ENCODE data around the gene ZNF646.

- peak; percentile 56 for TF ChIP-seq CTCF (IDR thresholded peaks at IDR 0.05; ENCODE audit: low read depth, low read length, poor library complexity, severe bottlenecking)
- no peak for TF ChIP-seq EZH2phosphoT487 (IDR thresholded peaks at IDR 0.05; ENCODE audit: borderline replicate concordance, low read length)
These were observed 577 bp downstream of the ZNF646 start for GRCh38 chr16:31074814-31075183.
